GM19240 (cell line): ENCODE results near the gene RAB3IL1.

ENCODE experiments used
- DNase-seq: peaks from one replicate; pipeline ENCODE4 v3.0.0; 2011; ENCODE audit warnings: low spot score; ENCODE audit not compliant: insufficient read length

Gene RAB3IL1

DNA sequence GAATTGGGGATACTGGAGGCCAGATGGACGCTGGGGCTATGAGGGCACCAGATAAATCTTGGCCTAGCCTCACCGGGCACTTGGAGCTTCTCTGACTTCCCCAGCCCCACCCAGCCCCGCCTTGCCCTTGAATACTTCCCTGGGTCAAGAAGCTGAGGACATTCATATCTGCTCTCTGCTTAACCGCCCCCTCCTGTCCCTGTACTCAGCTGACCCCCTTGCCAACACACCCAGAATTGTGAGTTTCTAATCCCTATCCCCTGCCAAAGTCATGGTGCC is 48.0 kb downstream of the RAB3IL1 start:
- no peak for DNase-seq

DNA sequence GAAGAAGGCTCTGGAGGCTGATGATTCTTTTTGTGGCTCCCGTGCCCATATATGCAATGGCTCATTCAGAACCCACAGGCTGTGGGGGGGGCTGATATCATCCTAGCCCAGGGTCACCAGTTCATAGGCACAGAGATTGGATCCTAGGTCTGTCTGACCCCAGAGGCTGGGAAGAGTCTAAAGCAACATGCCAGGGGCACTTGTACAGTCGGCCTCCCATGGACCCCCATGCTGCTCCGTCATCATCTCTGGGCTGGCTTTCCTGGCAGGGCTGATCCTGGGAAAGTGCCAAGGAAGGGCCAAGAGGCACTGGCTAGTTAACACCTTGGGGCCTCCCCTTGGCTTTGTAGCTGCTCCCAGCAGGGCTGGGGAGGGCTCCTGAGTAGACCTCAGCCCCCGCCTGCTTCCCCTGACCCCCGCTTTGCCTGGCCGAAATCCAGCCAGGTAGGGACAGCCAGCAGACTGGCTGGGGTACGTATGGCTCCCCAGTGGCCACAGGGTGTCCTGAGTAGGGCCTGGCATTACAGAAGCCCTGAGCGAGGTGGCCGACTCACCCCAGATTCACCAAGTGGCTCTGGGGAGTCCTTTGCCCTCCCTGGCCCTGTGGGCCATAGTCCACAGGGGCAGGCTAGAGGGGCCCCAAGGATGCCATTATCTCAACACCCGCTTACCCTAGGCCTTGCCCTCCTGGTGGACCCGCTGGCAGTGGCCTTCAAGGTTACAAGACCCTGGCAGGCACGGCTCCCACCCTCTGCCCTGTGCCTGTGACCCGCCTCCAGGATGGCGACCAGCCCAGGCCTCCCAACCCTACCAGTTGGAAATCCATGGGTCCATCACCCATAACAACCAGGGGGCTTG is 48.6 kb downstream of the RAB3IL1 start:
- DNase-seq: no peak

DNA sequence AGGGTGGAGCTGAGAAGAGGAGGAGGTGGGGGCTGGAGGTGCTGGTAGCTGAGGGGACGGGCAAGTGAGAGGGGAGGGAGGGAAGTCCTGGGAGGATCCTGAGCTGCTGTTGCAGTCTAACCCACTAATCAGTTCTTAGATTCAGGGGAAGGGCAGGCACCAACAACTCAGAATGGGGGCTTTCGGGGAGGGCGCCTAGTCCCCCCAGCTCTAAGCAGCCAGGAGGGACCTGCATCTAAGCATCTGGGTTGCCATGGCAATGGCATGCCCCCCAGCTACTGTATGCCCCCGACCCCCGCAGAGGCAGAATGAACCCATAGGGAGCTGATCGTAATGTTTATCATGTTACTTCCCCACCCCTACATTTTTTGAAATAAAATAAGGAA is 50.4 kb downstream of the RAB3IL1 start:
- DNase-seq: no peak

DNA sequence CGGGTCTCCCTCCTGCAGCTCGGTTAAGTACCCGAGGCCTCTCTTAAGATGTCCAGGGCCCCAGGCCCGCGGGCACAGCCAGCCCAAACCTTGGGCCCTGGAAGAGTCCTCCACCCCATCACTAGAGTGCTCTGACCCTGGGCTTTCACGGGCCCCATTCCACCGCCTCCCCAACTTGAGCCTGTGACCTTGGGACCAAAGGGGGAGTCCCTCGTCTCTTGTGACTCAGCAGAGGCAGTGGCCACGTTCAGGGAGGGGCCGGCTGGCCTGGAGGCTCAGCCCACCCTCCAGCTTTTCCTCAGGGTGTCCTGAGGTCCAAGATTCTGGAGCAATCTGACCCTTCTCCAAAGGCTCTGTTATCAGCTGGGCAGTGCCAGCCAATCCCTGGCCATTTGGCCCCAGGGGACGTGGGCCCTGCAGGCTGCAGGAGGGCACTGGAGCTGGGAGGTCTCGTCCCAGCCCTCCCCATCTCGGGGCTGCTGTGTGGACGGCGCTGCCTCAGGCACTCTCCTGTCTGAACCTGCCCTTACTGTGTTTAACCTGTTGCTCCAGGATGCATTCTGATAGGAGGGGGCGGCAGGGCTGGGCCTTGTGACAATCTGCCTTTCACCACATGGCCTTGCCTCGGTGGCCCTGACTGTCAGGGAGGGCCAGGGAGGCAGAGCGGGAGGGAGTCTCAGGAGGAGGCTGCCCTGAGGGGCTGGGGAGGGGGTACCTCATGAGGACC is 51.0 kb downstream of the RAB3IL1 start:
- no peak for DNase-seq

DNA sequence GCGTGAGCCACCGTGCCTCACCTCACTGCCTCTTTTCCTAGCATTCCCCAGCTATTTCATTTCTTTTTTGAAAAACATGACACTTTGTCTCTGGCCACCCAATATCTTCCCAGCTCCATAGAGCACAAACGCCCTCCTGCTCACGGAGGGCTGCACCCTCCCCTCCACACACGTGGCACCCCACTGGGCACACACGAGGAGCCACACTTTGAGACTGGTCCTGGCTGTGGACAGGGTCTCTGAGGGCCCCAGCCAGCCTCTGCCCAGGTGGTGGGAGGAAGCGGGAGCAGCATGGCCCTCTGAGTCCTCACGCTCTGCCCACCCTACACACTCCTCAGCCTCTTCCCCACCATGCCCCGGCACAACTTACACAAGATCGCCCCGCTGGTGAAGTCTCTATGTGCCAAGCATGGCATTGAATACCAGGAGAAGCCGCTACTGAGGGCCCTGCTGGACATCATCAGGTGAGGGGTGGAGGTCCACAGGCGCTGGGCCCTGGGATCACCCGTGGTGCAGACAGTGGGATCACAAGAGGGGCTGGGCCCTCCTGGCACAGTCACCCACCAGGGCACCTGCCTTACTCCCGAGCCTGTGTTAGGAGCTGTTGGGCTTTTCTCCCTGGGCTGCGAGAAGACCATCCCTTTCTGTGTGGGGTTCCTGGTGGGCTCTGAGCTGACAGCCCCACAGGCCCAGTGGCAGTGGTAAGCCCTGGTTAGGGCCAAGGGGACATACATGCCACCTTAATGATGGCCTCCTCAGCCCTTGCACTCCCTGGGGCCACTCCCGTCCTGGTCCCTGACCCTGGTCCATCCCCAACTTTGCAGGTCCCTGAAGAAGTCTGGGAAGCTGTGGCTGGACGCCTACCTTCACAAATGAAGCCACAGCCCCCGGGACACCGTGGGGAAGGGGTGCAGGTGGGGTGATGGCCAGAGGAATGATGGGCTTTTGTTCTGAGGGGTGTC is 52.3 kb downstream of the RAB3IL1 start:
- no peak for DNase-seq

DNA sequence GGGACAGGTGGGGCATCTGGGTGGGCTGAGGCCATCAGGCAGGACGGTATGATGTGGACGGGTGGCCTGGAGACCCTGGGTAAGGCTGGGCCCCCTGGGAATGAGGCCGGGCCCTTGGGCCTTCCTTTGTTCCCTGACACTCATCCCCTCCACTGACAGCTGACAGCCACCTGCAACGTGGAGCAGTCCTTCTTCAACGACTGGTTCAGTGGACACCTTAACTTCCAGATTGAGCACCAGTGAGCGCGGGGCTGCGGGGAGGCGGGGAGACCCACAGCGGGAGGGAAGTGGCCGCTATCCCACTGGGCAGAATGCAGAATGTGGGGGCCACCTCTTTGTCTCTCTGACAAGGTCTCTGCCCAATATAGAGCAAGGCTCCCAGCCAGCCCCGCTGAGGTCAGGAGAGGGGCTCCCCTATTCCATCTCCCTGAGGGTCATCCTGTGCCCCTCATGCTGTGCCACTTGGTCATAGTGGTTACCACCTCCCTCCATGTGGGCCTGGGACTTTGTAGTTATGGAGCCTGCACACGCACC is 53.8 kb downstream of the RAB3IL1 start:
- DNase-seq: no peak

DNA sequence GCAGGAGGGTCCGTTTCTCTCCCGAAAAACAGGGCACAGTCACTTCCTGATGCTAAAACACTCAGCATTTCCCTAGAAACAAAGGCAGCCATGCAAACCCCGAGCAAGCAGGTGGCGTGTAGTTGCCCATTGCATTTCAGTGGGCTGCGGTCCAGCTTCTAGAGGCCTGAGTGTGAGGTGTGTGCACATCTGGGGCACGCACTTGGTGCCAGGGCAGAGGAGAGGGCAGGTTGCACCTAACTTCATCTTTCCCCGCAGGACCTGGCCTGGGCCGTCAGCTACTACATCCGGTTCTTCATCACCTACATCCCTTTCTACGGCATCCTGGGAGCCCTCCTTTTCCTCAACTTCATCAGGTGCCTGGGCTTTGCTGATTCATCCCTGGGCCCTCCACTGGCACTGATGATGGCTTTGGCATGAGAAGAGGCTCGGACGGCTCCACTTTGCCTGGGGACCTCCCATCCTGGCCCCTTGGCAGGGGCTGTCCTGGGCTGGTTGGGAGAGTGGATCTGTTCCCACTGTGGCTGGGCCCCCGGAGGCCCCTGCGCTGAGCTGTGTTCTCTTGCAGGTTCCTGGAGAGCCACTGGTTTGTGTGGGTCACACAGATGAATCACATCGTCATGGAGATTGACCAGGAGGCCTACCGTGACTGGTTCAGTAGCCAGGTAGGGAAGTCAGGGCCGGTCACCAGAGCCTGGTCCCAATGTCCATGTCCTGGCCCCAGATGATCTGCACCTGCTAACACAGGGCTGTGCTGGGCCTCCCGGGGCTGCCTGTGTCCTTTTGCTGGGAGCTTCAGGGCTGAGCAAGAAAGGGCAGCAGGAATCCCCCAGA is 54.4 kb downstream of the RAB3IL1 start:
- no peak for DNase-seq

DNA sequence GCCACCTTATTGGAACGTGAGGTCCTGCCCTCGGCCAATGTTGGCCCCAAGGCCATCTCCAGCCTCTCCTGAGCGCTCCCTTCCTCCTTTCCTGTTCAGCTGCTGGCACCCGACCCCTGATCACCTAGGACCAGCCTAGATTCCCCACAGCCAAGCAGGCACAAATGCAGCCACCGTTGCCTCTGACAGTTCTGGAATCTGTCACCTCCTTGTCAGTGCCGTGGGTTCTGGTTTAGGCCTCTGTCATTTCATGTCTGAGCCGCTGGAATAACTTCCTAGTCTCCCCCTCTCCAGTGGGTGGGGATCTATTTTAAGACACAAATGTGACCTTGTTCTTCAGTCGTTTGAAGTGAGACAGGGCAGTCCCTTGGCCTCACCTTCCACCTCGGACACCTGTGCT is 55.7 kb downstream of the RAB3IL1 start:
- no peak for DNase-seq

DNA sequence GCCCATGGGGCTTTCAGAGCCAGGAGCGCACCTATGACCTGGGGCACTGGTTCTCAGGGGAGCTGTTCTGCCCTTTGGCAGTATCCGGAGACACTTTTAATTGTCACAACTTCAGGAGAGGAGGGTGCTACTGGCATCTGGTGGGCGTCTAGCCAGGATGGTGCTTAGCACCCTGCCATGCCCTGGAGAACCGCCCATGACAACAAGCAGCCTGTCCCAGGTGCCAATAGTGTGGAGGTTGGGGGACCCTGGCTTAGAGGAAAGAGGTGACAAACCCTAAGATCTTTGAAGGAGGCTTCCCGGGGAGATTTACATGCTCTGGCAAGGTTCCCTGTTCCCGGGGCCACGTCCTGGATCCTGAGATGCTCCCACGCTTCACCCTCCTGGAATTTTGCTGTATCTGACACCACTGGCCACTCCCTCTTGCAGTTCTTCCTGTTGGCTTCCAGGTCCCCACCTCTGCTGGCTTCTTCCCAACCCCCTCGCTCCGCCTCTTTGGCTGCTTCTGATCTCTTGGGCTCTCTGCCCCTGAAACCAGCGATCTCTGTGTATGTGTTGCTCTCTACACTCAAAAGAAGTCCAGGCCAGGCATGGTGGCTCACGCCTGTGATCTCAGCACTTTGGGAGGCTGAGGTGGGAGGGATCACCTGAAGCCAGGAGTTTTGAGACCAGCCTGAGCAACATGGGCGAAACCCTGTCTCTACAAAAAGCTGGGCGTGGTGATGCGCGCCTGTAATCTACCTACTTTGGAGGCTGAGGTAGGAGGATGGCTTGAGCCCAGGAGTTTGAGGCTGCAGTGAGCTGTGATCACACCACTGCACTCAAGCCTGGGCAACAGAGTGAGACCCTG is 57.1 kb downstream of the RAB3IL1 start:
- no peak for DNase-seq

DNA sequence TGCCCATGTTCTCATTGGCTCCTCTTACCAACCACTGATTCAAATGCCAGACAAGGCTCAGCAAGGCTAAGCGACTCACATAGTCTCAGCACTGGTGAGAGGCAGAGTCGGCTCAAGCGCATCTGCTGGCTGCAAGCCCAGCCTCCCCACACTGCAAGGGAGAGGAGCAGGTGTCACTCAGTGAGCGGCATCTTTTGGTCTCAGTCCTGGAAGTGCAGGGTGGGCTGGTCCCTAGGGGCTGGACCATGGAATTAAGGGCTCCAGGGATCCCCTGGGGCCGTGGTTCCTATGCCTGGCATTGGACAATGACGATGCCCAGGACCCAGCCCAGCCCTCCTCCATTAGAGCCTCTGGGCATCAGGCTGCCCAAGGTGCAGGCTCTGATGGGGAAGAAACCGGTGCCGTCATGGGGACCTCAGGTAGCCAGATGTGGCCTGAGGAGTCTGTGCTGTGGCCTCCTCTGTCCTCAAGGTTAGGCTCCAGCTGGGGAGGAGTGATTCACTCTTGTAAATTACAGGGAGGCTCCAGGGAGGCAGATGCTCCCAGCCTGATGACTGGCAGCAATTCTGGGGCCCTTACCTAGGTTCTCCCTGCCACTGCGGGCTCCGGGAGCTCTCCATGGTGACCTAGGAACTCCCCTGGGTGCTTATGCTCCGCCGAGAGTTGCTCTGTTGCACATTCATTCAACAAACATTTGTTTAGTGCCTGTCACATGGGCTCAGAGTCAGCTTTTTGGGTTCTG is 61.3 kb downstream of the RAB3IL1 start:
- DNase-seq: no peak

DNA sequence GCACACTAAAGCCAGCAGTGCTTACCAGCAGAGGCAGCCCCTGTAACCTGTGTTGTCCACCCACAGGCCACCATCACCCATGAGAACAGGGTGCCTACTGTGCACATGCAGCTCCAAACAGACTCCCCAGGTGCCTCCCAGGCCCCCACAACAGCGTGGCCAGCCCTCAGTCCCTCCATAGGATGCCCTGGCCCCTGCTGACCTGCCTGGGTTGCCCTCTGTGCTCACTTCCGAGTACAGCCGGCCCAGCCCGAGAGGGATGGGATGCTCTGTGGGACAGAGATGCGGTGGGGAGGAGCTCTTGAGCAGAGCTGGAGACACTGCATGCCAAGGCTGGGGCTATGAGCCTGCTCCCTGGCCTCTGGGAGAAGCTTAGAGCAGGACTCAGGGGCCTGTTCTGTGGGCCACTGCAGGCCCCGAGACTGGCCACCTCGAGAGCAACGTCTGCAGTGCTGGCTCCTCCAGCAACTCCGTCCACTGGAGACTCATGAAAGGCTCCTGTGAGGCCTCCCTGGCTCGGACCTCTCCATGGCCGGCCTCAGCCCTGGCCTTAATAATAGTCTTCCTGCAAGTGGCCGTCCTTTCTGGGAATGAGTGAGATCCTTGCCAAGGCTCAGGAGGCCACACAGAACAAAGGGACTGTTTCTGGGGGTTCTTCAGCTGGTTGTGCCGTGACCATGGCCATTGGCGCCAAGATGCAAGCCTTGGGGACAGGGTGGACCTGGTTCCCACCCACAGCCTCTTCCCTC is 62.2 kb downstream of the RAB3IL1 start:
- no peak for DNase-seq

DNA sequence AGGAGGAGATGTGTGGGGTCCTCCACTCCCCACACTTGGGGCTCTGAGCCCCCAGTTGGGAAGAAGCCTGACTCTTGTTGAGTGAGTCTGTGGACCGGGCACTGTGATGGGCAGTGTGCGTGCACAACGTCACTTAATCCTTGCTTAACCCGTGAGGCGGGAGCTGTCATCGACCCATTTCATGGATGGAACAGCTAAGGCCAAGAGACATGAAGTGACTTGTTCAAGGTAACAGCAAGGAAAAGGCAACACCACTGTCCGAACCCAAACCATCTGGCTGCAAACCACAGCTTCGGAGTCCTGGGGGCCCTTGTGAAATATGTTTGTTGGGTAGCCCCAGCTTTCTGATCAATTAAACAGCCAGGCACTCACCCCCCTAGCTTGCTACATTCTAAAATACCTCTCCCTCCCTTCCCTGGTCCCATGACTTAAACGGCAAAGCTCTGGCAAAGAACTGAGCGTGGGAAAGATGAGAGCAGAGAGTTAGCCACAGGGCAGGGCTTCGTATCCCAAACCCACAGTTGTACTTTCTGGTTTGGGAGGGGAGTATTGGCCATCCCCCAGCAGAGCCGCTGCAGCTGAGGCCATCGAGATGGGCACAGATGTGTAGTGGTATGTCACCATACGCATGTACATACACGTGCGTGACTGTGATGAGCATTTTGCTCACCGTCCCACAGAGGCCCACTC is 63.0 kb downstream of the RAB3IL1 start:
- no peak for DNase-seq

DNA sequence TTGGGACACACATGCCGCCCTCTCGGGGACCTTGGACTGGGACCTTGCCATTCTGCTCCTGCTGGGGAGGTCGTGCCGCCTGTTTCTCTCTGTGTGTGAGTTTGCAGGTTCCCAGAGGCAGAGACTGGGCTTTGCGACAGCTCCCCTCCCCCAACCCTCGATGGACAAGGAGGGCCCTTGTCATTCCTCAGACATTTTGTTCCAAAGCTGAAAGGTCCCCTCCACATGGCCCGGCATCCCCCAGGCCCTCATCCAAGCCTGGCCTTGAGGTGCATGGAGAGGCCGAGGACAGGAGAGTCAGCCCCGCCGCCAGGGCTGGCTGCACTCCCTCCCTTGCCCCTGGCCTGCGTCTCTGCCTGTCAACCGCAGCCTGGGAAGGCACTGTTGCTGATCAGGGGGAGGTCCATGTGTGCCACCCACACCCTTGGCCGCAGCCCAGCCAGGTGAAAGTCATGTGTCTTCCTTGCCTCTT is 63.6 kb downstream of the RAB3IL1 start:
- DNase-seq: no peak

DNA sequence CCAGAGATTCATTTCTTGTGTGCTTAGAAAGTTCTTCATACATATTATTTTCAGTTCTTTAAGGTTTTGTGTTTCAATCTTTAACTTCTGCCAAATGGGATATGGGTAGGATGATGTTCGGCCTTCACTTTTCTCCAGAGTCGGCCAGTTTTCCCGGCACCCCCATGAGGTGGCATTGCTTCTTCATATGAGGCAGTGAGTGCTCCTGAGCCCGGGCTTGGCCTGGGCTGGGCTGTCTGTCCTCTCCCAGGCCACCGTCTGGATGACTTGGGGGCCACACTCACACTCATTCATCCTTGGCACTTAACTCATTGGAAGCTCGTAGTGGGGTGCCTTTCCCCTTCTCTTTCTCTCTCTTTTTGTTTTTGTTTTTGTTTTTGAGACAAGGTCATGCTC is 65.5 kb downstream of the RAB3IL1 start:
- no peak for DNase-seq

DNA sequence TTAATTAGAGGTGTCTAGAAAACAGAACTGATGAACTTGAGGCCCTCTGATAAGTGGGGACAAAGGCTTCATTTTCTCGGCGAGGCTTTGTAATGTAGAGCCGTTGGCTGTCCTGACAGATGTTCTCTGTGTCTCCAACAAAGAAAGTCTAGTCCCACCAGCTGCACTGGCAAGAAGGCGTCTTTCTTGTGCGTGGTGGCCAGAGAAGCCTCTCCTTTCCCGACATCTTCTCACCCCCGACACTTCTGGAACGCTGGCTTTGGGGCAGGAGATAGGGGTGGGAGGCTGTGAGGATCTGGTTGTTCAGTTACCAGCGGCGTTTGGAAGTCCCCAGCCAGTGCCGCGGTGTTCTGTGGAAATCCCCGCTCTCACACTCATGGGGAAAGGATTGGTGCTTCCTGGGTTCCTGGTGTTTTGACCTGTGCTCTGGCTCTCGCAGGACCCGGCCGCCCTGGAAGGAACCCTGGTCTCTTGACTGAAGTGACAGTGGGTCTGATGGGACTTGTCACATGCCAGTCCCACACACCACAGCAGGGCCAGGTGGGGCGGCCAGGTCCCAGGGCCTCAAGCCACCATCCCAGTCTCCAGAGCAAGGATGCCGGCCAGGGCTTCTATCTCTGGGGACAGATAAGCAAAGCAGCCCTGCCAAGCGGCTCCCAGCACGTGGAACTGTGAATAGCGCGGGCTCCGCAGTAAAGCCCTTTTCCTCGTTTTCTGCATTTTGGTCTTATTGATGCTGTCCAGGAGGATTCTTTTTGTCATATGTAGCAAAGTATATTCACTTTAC is 66.1 kb downstream of the RAB3IL1 start:
- no peak for DNase-seq

DNA sequence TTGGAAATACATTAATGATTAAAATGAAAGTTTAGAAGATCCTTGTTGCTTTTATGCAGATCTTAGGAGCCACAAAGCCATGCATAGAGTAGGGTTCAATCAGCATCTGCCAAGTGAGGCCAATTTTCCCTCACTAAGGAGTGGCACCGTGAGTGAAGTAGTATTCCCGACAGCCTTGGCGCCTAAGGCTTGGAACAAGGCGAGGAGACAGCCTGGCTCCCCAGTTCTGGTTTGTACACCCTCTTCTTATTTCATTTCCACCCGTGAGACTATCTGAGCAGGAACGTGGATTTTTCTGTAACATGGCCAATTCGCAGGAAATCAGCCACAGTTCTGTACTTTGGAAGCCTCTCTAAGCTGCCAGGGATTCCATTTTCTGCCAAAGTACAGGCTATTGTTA is 66.7 kb downstream of the RAB3IL1 start:
- DNase-seq: no peak

DNA sequence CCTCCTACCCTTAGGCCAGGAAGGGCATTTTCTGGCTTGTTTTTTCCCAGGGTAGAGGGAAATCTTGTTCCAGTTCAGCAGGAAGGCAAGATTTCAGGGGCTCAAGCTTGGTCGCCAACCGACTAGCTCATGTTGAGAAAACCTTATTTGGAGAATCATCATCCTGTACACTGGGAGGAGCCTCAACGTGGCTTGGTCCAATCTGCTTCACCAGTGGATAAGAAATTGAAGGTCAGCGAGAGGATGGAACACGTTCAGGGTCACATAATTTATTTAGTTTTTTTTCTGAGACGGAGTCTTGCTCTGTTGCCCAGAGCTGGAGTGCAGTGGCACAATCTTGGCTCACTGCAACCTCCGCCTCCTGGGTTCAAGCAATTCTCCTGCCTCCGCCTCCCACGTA is 68.7 kb downstream of the RAB3IL1 start:
- no peak for DNase-seq
